Psoas muscle (tissue), 8 donors: ENCODE results near the gene SPARCL1. TPM values are rescaled to one million over a fixed set of nuclear protein-coding genes. Genes with fewer than 3 reads are reported as not detected.

Experiments used
- ATAC-seq, 4 donors: fragments of 200-7000 bp; cut with Tn5 transposase; one replicate each; pipeline ENCODE4 v1.9.1; 2020; ENCODE audit warnings: moderate library complexity in 3 of 4, mild to moderate bottlenecking in 2 of 4
- DNase-seq, 2 donors: peaks; one replicate each; pipeline ENCODE4 v3.0.0-alpha.2; 2020
- H3K27ac ChIP-seq: fragments of 200-600 bp; one replicate; pipeline ENCODE4 v1.8.0; 2022
- H3K27me3 ChIP-seq, 3 donors: fragments of 200-600 bp in 1 of 3; one replicate each; pipeline versions ENCODE4 v1.6.1 to v1.8.0; 2013 to 2022; ENCODE audit warnings: low read length in 2 of 3, mild to moderate bottlenecking in 2 of 3, moderate library complexity in 1 of 3; ENCODE audit not compliant: insufficient read depth in 3 of 3
- H3K36me3 ChIP-seq, 2 donors: fragments of 200-600 bp in 1 of 2; one replicate each; pipeline versions ENCODE4 v1.6.1 to v1.8.0; 2013 to 2022; ENCODE audit warnings: low read depth in 1 of 2, mild to moderate bottlenecking in 1 of 2, moderate library complexity in 1 of 2; ENCODE audit not compliant: insufficient read depth in 1 of 2
- H3K4me1 ChIP-seq: fragments of 200-600 bp; one replicate; pipeline ENCODE4 v1.8.0; 2022
- H3K4me3 ChIP-seq: fragments of 200-600 bp; one replicate; pipeline ENCODE4 v1.8.0; 2022; ENCODE audit warnings: mild to moderate bottlenecking
- H3K9me3 ChIP-seq: fragments of 200-600 bp; one replicate; pipeline ENCODE4 v1.8.0; 2022
- CTCF ChIP-seq: fragments of 200-600 bp; IDR thresholded peaks from one replicate; pipeline ENCODE4 v1.8.0; 2022; ENCODE audit warnings: antibody characterized with exemption
- WGBS, 3 donors: extraction: QIAGEN DNeasy Blood & Tissue Kit; methylation state at CpG; one replicate each; pipeline versions ENCODE4 v1.1.6 to v1.1.7; 2013; 5-methylcytosine and 5-hydroxymethylcytosine counted together
- intact Hi-C, 2 donors: fragments of 100-400 bp; cut with DNase I; formaldehyde crosslinking; loops; one replicate each; pipeline versions ENCODE4 v1.11.0 to v1.14.2; 2022
- polyA plus RNA-seq, 3 donors: library from polyadenylated mRNA; stranded (reverse); fragments of 200-250 nt; gene quantifications; one replicate each; pipeline ENCODE4 v1.2.3, GENCODE V29; 2013
- total RNA-seq, 4 donors: library from RNA; stranded (reverse); fragmentation: NEBNext Ultra II Directional in 2 of 4; extraction: Animal tissue kit (Norgen Biotek cat#: 25700) in 2 of 4; gene quantifications; one replicate each; pipeline versions ENCODE4 v1.2.1 to v1.2.4, GENCODE V29; 2021 to 2023
- donor health status: healthy with polysubstance abuse.
- donor health status: DM: no; HTN: no; CAD: no; lungs with moderate emphysema.
- donor health status: Bipolar disorder and iron deficiency.
- donor health status: healthy.
- donor health status: DM: yes; HTN: yes; CAD: no.
- donor health status: DM: no; HTN: no; CAD: no.
- donor health status: DM: no; HTN: no; CAD: no.
- donor health status: DM: yes; HTN: yes; CAD: no.

The SPARCL1 gene
- total and polyA plus RNA-seq, 7 donors, result 117 to 267 (median 188) TPM

DNA sequence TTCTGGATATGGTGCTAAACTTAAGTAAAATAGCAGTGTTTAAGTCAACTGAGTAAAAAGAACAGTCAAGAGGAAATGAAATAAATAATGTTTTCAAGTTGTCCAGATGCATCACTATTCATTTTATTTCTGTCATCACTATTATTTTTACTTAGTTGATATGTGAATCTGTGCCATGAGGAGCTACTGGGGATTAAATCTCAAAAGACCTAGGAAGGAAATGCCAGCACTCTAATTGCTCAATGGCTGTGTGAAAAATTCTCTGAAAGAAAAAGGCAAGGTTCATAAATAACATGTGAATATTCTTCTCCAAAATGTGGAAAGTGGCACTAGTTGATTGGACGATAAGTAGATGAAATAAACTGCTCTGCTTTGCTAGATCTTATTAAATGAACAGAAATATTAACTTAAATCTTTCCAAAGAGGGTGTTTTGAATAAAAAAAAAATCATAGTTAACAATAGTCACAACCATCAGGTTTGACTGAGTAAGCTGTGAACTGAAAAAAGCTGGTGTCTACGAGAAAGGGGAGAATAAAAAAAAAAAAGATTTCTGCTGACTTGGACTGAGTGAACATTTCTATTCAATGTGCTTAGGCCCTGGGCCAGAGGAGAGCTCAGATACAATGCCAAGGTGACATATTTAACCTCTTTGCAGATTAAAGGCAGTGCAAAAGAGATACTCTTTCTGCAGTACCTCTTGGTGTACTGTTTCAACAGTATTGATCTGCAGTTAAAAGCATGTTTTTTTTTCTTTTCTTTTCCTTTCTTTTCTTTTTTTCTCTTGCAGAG lies 1.6 kb downstream of the SPARCL1 start:
- ATAC-seq (peak in 2 of 4 donors; percentile 29 to 40), DNase-seq (no peak)
- H3K36me3 ChIP-seq, result no peaks in the 10 kb centered on the region
- no peaks in the 10 kb centered on the region for H3K9me3 ChIP-seq
- no peak for TF ChIP-seq CTCF
- H3K27me3 ChIP-seq, result no peaks in the 10 kb centered on the region
- WGBS, 3 donors, result 14 to 18% (median 17%) methylated on average over 2 of the region's 2 CpGs
- peak overlapping the region; percentile 62 for H3K4me3 ChIP-seq
- H3K27ac ChIP-seq, result peak overlapping the region; percentile 67
- H3K4me1 ChIP-seq, result peaks cover 4% of the 10 kb centered on the region
- intact Hi-C loops, result no loop called here

GRCh38 chr4:87525636-87526295 lies 3.4 kb downstream of the SPARCL1 start:
- peaks cover 21% of the 10 kb centered on the region for H3K4me1 ChIP-seq
- H3K9me3 ChIP-seq, result no peaks in the 10 kb centered on the region
- H3K27me3 ChIP-seq, result no peaks in the 10 kb centered on the region
- H3K27ac ChIP-seq, result peak overlapping the region; percentile 67
- intact Hi-C loops, result no loop called here
- DNase-seq (no peak), ATAC-seq (no peak)
- TF ChIP-seq CTCF, result no peak
- no peaks in the 10 kb centered on the region for H3K36me3 ChIP-seq
- H3K4me3 ChIP-seq, result peak overlapping the region; percentile 62
- WGBS, 3 donors, result 21 to 31% (median 27%) methylated on average over 3 of the region's 3 CpGs

DNA sequence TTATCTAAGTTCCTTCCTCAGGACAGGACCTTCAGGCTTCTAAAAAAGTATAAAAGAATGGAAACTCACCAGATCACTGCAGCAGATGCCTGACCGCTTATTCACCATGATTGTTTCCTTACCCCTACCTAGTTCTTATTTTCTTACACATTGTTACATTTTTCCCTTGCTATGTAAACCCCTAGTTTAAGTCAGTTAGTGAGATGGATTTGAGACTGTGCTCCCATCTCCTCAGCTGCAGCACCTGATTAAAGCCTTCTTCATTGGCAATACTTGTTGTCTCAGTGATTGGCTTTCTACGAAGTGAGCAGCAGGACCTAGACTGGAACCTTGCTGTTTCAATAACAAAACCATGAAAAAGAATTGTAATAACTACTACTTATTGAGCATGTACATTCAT lies 4.7 kb downstream of the SPARCL1 start:
- Histone ChIP-seq H3K4me3 (peak overlapping the region; percentile 62), H3K27ac (peak overlapping the region; percentile 30), H3K36me3 (no peaks in the 10 kb centered on the region), H3K4me1 (peaks cover 23% of the 10 kb centered on the region), H3K27me3 (no peaks in the 10 kb centered on the region), H3K9me3 (no peaks in the 10 kb centered on the region)
- no peak for DNase-seq
- intact Hi-C loops, result no loop called here
- no peak for ATAC-seq
- TF ChIP-seq CTCF, result no peak
- WGBS, 3 donors, result 45 to 96% (median 68%) methylated on average over 2 of the region's 2 CpGs

DNA sequence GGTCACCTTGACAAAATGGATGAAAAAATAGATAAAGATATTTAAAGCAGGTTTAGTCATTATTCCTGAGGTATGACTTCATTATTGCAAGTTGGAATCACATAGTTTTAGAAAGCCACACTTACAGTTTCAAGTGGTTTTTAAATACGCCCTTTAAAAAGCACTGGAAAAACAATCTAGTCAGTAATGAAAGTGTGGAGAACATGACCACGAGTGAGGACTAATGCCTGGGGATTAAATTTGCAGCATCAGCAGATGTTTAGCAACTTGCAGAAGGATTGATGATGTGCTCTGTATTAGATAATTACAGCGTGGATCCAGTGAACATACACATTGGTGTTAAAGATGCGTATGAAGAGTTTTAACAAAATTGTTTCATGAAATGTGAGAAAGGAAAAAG lies 5.9 kb downstream of the SPARCL1 start:
- no peak for ATAC-seq
- 52 to 70% (median 58%) methylated on average over 4 of the region's 4 CpGs for WGBS, 3 donors
- DNase-seq, result no peak
- intact Hi-C loops, result no loop called here
- no peaks in the 10 kb centered on the region for H3K36me3 ChIP-seq
- no peak for TF ChIP-seq CTCF
- peak overlapping the region; percentile 21 for H3K4me3 ChIP-seq
- peak overlapping the region; percentile 54 for H3K27ac ChIP-seq
- peaks cover 23% of the 10 kb centered on the region for H3K4me1 ChIP-seq
- H3K27me3 ChIP-seq, result no peaks in the 10 kb centered on the region
- H3K9me3 ChIP-seq, result no peaks in the 10 kb centered on the region
